Measurements from ENCODE around the gene NRCAM. TPM values are rescaled to one million over a fixed set of nuclear protein-coding genes. Genes with fewer than 3 reads are reported as not detected.
"Not testable (repeated sequence)": the region's sequence is repeated elsewhere in the genome, so short reads cannot be mapped to it uniquely, and the experiment has no call there.

The NRCAM gene
- polyA plus RNA-seq, 1 donor (not counting 4 experiments of a cell fraction or from before 2014, with no cell fraction given) = 4.0 TPM

GRCh38 chr7:108395426-108395825 is 60.8 kb downstream of the NRCAM start:
- Histone ChIP-seq H3K27me3 (ENCODE audit: control insufficient read depth, extremely low read depth, insufficient read depth, low read length) (no peaks in the 10 kb centered on the region), H3K4me2 (ENCODE audit: control insufficient read depth, extremely low read depth, insufficient read depth, low read depth, low read length) (no peak overlapping the region), H3K9me3 (ENCODE audit: control insufficient read depth, low read depth, low read length) (no peaks in the 10 kb centered on the region), H3K79me2 (ENCODE audit: control insufficient read depth, insufficient read depth, low read length) (no peaks in the 10 kb centered on the region), H3K4me1 (ENCODE audit: control insufficient read depth, extremely low read depth, insufficient read depth, low read length) (no peaks in the 10 kb centered on the region), H2AFZ (ENCODE audit: control insufficient read depth, low read length) (no peak overlapping the region), H3K36me3 (ENCODE audit: control insufficient read depth in 2 of 2, extremely low read depth in 1 of 2, insufficient read depth in 2 of 2, low read length in 2 of 2) (no peaks in the 10 kb centered on the region), H3K9ac (ENCODE audit: control insufficient read depth, extremely low read depth, insufficient read depth, low read length) (no peak overlapping the region), H3K27ac (ENCODE audit: control insufficient read depth, insufficient read depth, low read length) (no peak overlapping the region), H3K4me3 (ENCODE audit: control insufficient read depth in 2 of 3, extremely low read depth in 1 of 3, insufficient read depth in 2 of 3, low read depth in 1 of 3, low read length in 3 of 3) (no peak overlapping the region), H4K20me1 (ENCODE audit: control insufficient read depth, extremely low read depth, insufficient read depth, low read length) (no peaks in the 10 kb centered on the region), H3K9me1 (ENCODE audit: control insufficient read depth, extremely low read depth, insufficient read depth, low read length) (no peaks in the 10 kb centered on the region)
- FAIRE-seq (no peak), DNase-seq (ENCODE audit: low read depth, low spot score) (no peak)
- TF ChIP-seq CTCF (optimal IDR thresholded peaks at IDR 0.05 in 1 of 3, IDR thresholded peaks at IDR 0.05 in 1 of 3, conservative IDR thresholded peaks at IDR 0.05 in 1 of 3; ENCODE audit: extremely low read depth in 1 of 3, insufficient read depth in 2 of 3, low read length in 3 of 3) (no peak), EZH2 (IDR thresholded peaks at IDR 0.05; ENCODE audit: low read length) (no peak)
- dilution Hi-C loops (cut with MboI; ENCODE audit: extremely low pct_ligation_motif_present, low sequenced_read_pairs) = no loop called here

GRCh38 chr7:108393097-108393496 is 63.1 kb downstream of the NRCAM start:
- H3K79me2 ChIP-seq (ENCODE audit: control insufficient read depth, insufficient read depth, low read length); H3K9me1 ChIP-seq (ENCODE audit: control insufficient read depth, extremely low read depth, insufficient read depth, low read length); FAIRE-seq; H3K27ac ChIP-seq (ENCODE audit: control insufficient read depth, insufficient read depth, low read length); H3K4me1 ChIP-seq (ENCODE audit: control insufficient read depth, extremely low read depth, insufficient read depth, low read length); dilution Hi-C loops (cut with MboI; ENCODE audit: extremely low pct_ligation_motif_present, low sequenced_read_pairs); H2AFZ ChIP-seq (ENCODE audit: control insufficient read depth, low read length); H3K9ac ChIP-seq (ENCODE audit: control insufficient read depth, extremely low read depth, insufficient read depth, low read length); H3K9me3 ChIP-seq (ENCODE audit: control insufficient read depth, low read depth, low read length); H3K36me3 ChIP-seq (ENCODE audit: control insufficient read depth in 2 of 2, extremely low read depth in 1 of 2, insufficient read depth in 2 of 2, low read length in 2 of 2); H4K20me1 ChIP-seq (ENCODE audit: control insufficient read depth, extremely low read depth, insufficient read depth, low read length); H3K4me2 ChIP-seq (ENCODE audit: control insufficient read depth, extremely low read depth, insufficient read depth, low read depth, low read length); H3K4me3 ChIP-seq (ENCODE audit: control insufficient read depth in 2 of 3, extremely low read depth in 1 of 3, insufficient read depth in 2 of 3, low read depth in 1 of 3, low read length in 3 of 3); DNase-seq (ENCODE audit: low read depth, low spot score); H3K27me3 ChIP-seq (ENCODE audit: control insufficient read depth, extremely low read depth, insufficient read depth, low read length): not testable (repeated sequence)

GRCh38 chr7:108387686-108388085 is 68.5 kb downstream of the NRCAM start:
- DNase-seq (ENCODE audit: low read depth, low spot score); H3K9me1 ChIP-seq (ENCODE audit: control insufficient read depth, extremely low read depth, insufficient read depth, low read length); H3K4me1 ChIP-seq (ENCODE audit: control insufficient read depth, extremely low read depth, insufficient read depth, low read length); H3K79me2 ChIP-seq (ENCODE audit: control insufficient read depth, insufficient read depth, low read length); H3K9me3 ChIP-seq (ENCODE audit: control insufficient read depth, low read depth, low read length); H4K20me1 ChIP-seq (ENCODE audit: control insufficient read depth, extremely low read depth, insufficient read depth, low read length); FAIRE-seq; H3K27me3 ChIP-seq (ENCODE audit: control insufficient read depth, extremely low read depth, insufficient read depth, low read length); H3K4me2 ChIP-seq (ENCODE audit: control insufficient read depth, extremely low read depth, insufficient read depth, low read depth, low read length); dilution Hi-C loops (cut with MboI; ENCODE audit: extremely low pct_ligation_motif_present, low sequenced_read_pairs); H3K9ac ChIP-seq (ENCODE audit: control insufficient read depth, extremely low read depth, insufficient read depth, low read length); H3K4me3 ChIP-seq (ENCODE audit: control insufficient read depth in 2 of 3, extremely low read depth in 1 of 3, insufficient read depth in 2 of 3, low read depth in 1 of 3, low read length in 3 of 3); H3K36me3 ChIP-seq (ENCODE audit: control insufficient read depth in 2 of 2, extremely low read depth in 1 of 2, insufficient read depth in 2 of 2, low read length in 2 of 2); H2AFZ ChIP-seq (ENCODE audit: control insufficient read depth, low read length); H3K27ac ChIP-seq (ENCODE audit: control insufficient read depth, insufficient read depth, low read length): not testable (repeated sequence)

All from keratinocyte (primary cell).